Stimulated activated naive B cell treated with anti-CD40 and anti-IgM and Interleukin-4, amounts not matched to agents 10 μg/mL and 1 μg/mL and 100 μg/mL, for 72 hours (primary cell): ENCODE results near the gene PHETA1.
"Not testable (repeated sequence)": the region's sequence is repeated elsewhere in the genome, so short reads cannot be mapped to it uniquely, and the experiment has no call there.

Source experiments
- ATAC-seq, 2 donors: fragments of 150-1000 bp; cut with Tn5 transposase; replicated peaks; 2 replicates each; pipeline ENCODE4 v1.10.0; 2021; ENCODE audit warnings: moderate library complexity in 1 of 2
- DNase-seq: peaks from one replicate; pipeline ENCODE4 v3.0.0; 2021
- H3K27ac Mint-ChIP-seq: one replicate; pipeline ENCODE4 v1.8.0; 2022; ENCODE audit warnings: mild to moderate bottlenecking, mixed read lengths
- H3K27me3 Mint-ChIP-seq, 2 donors: one replicate each; pipeline ENCODE4 v1.8.0; 2022; ENCODE audit warnings: mixed read lengths in 2 of 2
- H3K36me3 Mint-ChIP-seq, 2 donors: one replicate each; pipeline ENCODE4 v1.8.0; 2022; ENCODE audit warnings: mixed read lengths in 2 of 2, mild to moderate bottlenecking in 1 of 2
- H3K4me1 Mint-ChIP-seq, 2 donors: one replicate each; pipeline ENCODE4 v1.8.0; 2022; ENCODE audit warnings: mixed read lengths in 2 of 2, mild to moderate bottlenecking in 1 of 2
- H3K4me3 Mint-ChIP-seq, 2 donors: one replicate each; pipeline ENCODE4 v1.8.0; 2022; ENCODE audit warnings: mild to moderate bottlenecking in 2 of 2, mixed read lengths in 2 of 2, moderate library complexity in 1 of 2
- H3K9me3 Mint-ChIP-seq, 2 donors: one replicate each; pipeline ENCODE4 v1.8.0; 2022; ENCODE audit warnings: mixed read lengths in 2 of 2, mild to moderate bottlenecking in 1 of 2

The PHETA1 gene

GRCh38 chr12:111396726-111397445, 28.0 kb upstream of the PHETA1 start:
- H3K36me3 Mint-ChIP-seq: peaks cover 3 to 6% of the 10 kb centered on the region in 2 donors
- H3K27ac Mint-ChIP-seq: peak overlapping the region; percentile 94
- peak; percentile 73 to 82 for ATAC-seq
- peaks cover 28 to 40% of the 10 kb centered on the region in 2 donors for H3K4me1 Mint-ChIP-seq
- peaks cover 0 to 4% of the 10 kb centered on the region in 2 donors for H3K27me3 Mint-ChIP-seq
- DNase-seq: peak; percentile 78
- peaks cover 3 to 8% of the 10 kb centered on the region in 2 donors for H3K9me3 Mint-ChIP-seq
- peak overlapping the region; percentile 87 to 94 for H3K4me3 Mint-ChIP-seq

DNA sequence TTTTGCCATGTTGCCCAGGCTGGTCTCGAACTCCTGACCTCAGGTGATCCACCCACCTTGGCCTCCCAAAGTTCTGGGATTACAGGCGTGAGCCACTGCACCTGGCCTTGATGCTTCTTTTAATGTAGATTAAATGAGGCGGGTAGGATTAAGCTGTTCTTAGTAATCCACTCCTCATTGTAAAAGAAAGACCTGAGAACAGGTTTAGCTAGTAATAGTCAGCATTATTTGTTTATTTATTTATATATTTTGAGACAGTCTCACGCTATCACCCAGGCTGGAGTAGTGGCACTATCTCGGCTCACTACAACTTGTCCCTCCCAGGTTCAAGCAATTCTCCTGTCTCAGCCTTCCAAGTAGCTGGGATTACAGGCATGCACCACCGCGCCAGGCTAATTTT, 27.4 kb upstream of the PHETA1 start:
- not testable (repeated sequence) for H3K36me3 Mint-ChIP-seq, H3K4me3 Mint-ChIP-seq, DNase-seq, ATAC-seq, H3K9me3 Mint-ChIP-seq, H3K27ac Mint-ChIP-seq, H3K27me3 Mint-ChIP-seq
- H3K4me1 Mint-ChIP-seq: peaks cover 28 to 40% of the 10 kb centered on the region in 2 donors

GRCh38 chr12:111395336-111396187, 26.7 kb upstream of the PHETA1 start:
- Mint-ChIP-seq H3K4me1 (peaks cover 26 to 35% of the 10 kb centered on the region in 2 donors), H3K36me3 (peaks cover 3 to 6% of the 10 kb centered on the region in 2 donors), H3K27ac (no peak overlapping the region), H3K4me3 (no peak overlapping the region), H3K9me3 (peaks cover 3 to 8% of the 10 kb centered on the region in 2 donors), H3K27me3 (peaks cover 0 to 4% of the 10 kb centered on the region in 2 donors)
- DNase-seq (no peak), ATAC-seq (no peak)

DNA sequence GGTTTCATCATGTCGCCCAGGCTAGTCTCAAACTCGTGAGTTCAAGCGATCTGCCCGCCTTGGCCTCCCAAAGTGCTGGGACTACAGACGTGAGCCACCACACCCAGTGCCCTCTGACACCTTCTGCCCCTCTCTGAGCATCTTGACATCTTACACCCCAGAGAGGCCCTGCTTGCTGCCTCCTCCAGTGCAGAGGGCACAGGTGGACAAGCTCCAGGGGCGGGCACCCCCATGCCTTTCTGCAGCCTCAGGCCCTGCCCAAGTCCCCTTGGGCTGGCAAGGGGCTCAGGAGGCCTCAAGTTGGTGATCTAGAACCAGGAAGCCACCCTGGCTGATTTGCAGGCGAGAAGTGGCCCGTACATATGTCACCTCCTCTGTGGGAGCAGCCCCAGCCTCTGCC, 25.6 kb upstream of the PHETA1 start:
- ATAC-seq (no peak), DNase-seq (no peak)
- peaks cover 0 to 4% of the 10 kb centered on the region in 2 donors for H3K27me3 Mint-ChIP-seq
- H3K4me1 Mint-ChIP-seq: peaks cover 20 to 29% of the 10 kb centered on the region in 2 donors
- peaks cover under 1% of the 10 kb centered on the region in 2 donors for H3K36me3 Mint-ChIP-seq
- H3K27ac Mint-ChIP-seq: no peak overlapping the region
- H3K4me3 Mint-ChIP-seq: no peak overlapping the region
- H3K9me3 Mint-ChIP-seq: peaks cover under 1 to 2% of the 10 kb centered on the region in 2 donors

- H3K27me3 Mint-ChIP-seq: peaks cover 0 to 4% of the 10 kb centered on the region in 2 donors
- no peaks in the 10 kb centered on the region for H3K36me3 Mint-ChIP-seq
- DNase-seq (no peak), ATAC-seq (no peak)
- no peak overlapping the region for H3K27ac Mint-ChIP-seq
- H3K4me3 Mint-ChIP-seq: no peak overlapping the region
- H3K9me3 Mint-ChIP-seq: no peaks in the 10 kb centered on the region
- peaks cover 18 to 28% of the 10 kb centered on the region in 2 donors for H3K4me1 Mint-ChIP-seq
Measured at GRCh38 chr12:111393700-111394300, 24.9 kb upstream of the PHETA1 start.

DNA sequence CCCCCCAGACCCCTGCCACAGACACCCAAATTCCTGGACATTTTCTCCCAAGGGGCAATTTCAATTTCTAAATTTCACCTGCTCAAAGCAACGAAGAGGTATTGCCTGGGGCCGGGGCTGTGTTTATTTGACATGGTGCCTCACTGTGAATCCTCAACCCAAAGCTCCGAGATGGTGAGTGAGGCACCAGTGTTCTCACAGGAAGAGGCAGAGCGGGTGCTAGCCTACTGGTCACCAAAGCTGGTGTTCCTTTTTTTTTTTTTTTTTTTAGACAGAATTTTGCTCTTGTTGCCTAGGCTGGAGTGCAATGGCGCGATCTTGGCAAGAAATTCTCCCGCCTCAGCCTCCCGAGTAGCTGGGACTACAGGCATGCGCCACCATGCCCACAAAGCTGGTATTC, 22.0 kb upstream of the PHETA1 start:
- ATAC-seq: no peak
- peaks cover 7 to 11% of the 10 kb centered on the region in 2 donors for H3K4me1 Mint-ChIP-seq
- no peak for DNase-seq
- no peaks in the 10 kb centered on the region for H3K9me3 Mint-ChIP-seq
- H3K4me3 Mint-ChIP-seq: no peak overlapping the region
- peaks cover 0 to 4% of the 10 kb centered on the region in 2 donors for H3K27me3 Mint-ChIP-seq
- no peak overlapping the region for H3K27ac Mint-ChIP-seq
- H3K36me3 Mint-ChIP-seq: no peaks in the 10 kb centered on the region

DNA sequence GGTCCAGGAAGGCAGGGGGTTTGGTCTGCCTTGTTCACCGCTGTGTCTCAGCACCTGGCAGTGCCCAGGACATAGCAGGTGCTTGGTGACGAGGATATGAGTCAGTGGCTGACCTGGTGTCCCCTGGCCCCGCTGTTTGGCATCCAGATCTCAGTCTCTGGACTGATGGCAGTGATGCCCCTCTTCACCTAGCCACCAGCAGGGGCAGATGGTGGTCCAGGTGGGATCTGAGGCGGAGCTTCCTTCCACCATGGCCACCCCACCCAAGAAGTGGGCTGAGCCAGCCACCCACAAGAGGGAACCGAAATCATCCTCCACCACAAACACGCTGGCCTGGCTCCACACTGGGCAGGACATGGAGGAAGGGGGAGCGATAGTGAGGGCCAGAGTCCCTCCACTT, 20.7 kb upstream of the PHETA1 start:
- no peaks in the 10 kb centered on the region for H3K36me3 Mint-ChIP-seq
- peaks cover 7 to 11% of the 10 kb centered on the region in 2 donors for H3K4me1 Mint-ChIP-seq
- peak; percentile 36 to 50 for ATAC-seq
- H3K27ac Mint-ChIP-seq: no peak overlapping the region
- no peak for DNase-seq
- peaks cover 0 to 4% of the 10 kb centered on the region in 2 donors for H3K27me3 Mint-ChIP-seq
- H3K9me3 Mint-ChIP-seq: no peaks in the 10 kb centered on the region
- no peak overlapping the region for H3K4me3 Mint-ChIP-seq

DNA sequence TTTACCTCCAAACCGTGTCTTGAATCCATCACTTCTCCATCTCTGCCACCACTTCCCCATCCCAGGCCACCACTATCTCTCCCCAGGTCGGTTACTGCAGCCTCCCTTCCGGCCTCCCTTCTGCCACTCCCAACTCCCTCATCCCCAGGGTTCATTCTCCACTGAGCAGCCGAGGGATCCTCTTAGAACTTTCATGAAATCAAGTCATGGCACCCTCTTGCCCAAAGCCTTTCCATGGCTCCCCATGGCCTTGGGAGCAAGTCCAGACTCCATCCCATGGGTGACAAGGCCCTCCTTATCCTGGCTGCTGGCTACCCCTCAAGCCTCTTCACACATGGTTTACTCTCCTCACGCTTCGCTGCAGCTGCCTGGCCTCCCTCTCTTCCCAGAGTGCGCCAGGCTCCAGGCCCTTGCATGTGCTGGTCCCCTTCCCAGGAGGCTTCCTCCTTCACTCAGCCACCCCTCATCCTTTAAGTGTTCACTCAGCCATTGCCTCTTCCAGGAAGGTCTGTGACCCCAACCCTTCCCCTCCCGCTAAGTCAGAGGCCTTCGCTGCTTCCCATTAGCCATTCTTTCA, 18.9 kb upstream of the PHETA1 start:
- Mint-ChIP-seq H3K36me3 (no peaks in the 10 kb centered on the region), H3K27me3 (peaks cover 0 to 2% of the 10 kb centered on the region in 2 donors), H3K27ac (no peak overlapping the region), H3K4me1 (peaks cover 7 to 11% of the 10 kb centered on the region in 2 donors), H3K9me3 (no peaks in the 10 kb centered on the region), H3K4me3 (no peak overlapping the region)
- DNase-seq: no peak
- ATAC-seq: no peak

DNA sequence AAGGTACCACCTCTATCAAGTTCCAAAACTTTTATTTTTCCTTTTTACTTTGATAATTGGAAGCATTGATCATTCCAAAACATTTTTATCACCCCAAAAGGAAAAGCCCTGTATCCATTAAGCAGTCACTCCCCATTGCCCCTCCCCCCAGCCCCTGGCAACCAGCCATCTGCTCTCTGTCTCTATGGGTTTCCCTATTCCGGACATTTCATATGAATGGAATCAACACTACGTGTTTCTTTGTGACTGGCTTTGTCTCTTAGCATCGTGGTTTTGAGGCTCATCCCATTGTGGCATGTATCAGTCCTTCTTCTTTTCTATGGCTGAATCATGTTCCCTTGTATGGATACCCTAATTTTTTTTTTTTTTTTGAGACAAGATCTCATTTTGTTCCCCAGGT, 18.0 kb upstream of the PHETA1 start:
- H3K4me3 Mint-ChIP-seq: no peak overlapping the region
- no peak overlapping the region for H3K27ac Mint-ChIP-seq
- H3K27me3 Mint-ChIP-seq: peaks cover 0 to 5% of the 10 kb centered on the region in 2 donors
- ATAC-seq (no peak), DNase-seq (no peak)
- H3K36me3 Mint-ChIP-seq: no peaks in the 10 kb centered on the region
- peaks cover 7 to 11% of the 10 kb centered on the region in 2 donors for H3K4me1 Mint-ChIP-seq
- no peaks in the 10 kb centered on the region for H3K9me3 Mint-ChIP-seq

DNA sequence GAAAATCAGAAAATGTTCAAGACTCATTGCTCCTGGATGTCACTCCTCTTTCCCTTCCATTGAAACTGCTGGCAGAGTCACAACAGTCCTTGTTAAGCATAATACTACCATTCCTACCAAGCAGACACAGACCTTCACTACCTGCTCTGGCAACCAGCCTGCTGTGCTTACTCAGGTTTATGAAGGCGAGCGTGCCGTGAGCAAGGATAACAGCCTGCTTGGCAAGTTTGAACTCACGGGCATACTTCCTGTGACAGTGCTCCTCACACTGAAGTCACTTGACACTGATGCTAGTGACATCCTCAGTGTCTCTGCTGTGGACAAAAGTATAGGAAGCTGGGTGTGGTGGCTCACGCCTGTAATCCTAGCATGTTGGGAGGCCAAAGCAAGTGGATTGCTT, 15.7 kb upstream of the PHETA1 start:
- Mint-ChIP-seq H3K4me3 (no peak overlapping the region), H3K27me3 (peaks cover 0 to 10% of the 10 kb centered on the region in 2 donors), H3K36me3 (no peaks in the 10 kb centered on the region), H3K4me1 (peaks cover 4 to 7% of the 10 kb centered on the region in 2 donors), H3K9me3 (no peaks in the 10 kb centered on the region), H3K27ac (no peak overlapping the region)
- DNase-seq: no peak
- ATAC-seq: no peak

DNA sequence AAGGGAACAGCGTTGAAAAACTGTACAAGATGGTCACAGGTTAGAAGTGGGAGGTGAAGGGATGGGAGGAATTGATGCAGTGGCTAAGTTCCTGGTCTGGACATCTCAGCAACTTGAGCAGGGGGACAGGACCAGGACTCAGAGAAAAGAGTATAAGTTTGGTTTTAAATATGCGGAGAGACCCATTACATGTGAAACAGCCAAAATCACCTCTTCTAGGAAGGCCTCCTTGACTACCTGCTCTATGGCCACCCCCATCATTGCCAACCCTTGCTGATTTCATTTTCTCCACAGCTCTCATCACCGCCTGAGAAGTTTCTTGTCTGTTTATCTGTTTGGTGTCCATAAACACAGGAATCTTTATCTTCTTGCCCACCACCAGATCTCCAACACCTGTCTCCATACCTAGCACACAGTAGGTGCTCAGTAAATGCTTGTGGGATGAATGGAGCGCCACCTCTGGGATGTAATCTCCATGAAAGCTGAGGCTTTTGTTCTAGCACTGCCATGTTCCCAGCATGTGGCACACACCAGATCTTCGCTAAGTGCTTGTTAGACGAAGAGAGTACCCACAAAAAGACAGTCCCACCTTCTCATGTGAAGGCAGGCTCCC, 11.2 kb upstream of the PHETA1 start:
- peaks cover 5 to 10% of the 10 kb centered on the region in 2 donors for H3K27me3 Mint-ChIP-seq
- ATAC-seq: no peak
- no peaks in the 10 kb centered on the region for H3K36me3 Mint-ChIP-seq
- H3K27ac Mint-ChIP-seq: no peak overlapping the region
- no peak overlapping the region for H3K4me3 Mint-ChIP-seq
- no peaks in the 10 kb centered on the region for H3K9me3 Mint-ChIP-seq
- no peak for DNase-seq
- H3K4me1 Mint-ChIP-seq: peaks cover 0 to 2% of the 10 kb centered on the region in 2 donors

- Mint-ChIP-seq H3K36me3 (no peaks in the 10 kb centered on the region), H3K27ac (no peak overlapping the region), H3K9me3 (no peaks in the 10 kb centered on the region), H3K4me3 (no peak overlapping the region), H3K4me1 (peaks cover 0 to 2% of the 10 kb centered on the region in 2 donors), H3K27me3 (peaks cover 5% of the 10 kb centered on the region in 2 donors)
- ATAC-seq (peak in 1 of 2 donors; percentile 23), DNase-seq (no peak)
Measured at GRCh38 chr12:111377440-111377839, 8.5 kb upstream of the PHETA1 start.

DNA sequence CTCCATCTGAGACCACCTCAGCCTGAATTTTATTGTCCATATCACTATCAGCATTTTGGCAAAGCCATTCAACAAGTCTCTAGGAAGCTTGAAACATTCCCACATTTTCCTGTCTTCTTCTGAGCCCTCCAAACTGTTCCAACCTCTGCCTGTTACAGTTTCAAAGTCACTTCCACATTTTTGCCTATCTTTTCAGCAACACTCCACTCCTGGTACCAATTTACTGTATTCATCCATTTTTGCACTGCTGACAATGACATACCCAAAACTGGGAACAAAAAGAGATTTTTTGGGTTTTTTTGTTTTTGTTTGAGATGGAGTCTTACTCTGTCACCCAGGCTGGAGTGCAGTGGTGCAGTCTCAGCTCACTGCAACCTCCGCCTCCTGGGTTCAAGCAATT, 4.3 kb upstream of the PHETA1 start:
- ATAC-seq, H3K36me3 Mint-ChIP-seq, H3K9me3 Mint-ChIP-seq, H3K27me3 Mint-ChIP-seq, DNase-seq, H3K4me1 Mint-ChIP-seq, H3K4me3 Mint-ChIP-seq, H3K27ac Mint-ChIP-seq: not testable (repeated sequence)
